Measurements from ENCODE around the gene HLA-E. TPM values are rescaled to one million over a fixed set of nuclear protein-coding genes. Genes with fewer than 3 reads are reported as not detected.

HLA-E gene
- total and polyA plus RNA-seq, 2 donors (not counting 3 experiments of a cell fraction or from before 2014, with no cell fraction given), result 271 to 298 TPM

GRCh38 chr6:30463242-30463641, 26.1 kb upstream of the HLA-E start:
- Histone ChIP-seq H3K27ac (ENCODE audit: insufficient read depth, low read depth, low read length) (no peak overlapping the region), H3K27me3 (ENCODE audit: control insufficient read depth in 2 of 2, insufficient read depth in 2 of 2, low read length in 2 of 2) (peaks cover 81 to 96% of the 10 kb centered on the region in 2 experiments), H3K9me1 (replicated peaks; ENCODE audit: control insufficient read depth, extremely low read depth, insufficient read depth, low read length) (no peaks in the 10 kb centered on the region), H4K20me1 (replicated peaks; ENCODE audit: control insufficient read depth, extremely low read depth, insufficient read depth, low read length) (no peaks in the 10 kb centered on the region), H3K4me3 (replicated peaks in 1 of 3; ENCODE audit: insufficient read depth in 1 of 3, low read depth in 1 of 3, low read length in 3 of 3) (no peak overlapping the region), H3K4me1 (ENCODE audit: control insufficient read depth, extremely low read depth, insufficient read depth, low read length) (peaks cover 2% of the 10 kb centered on the region), H3K79me2 (ENCODE audit: control insufficient read depth, insufficient read depth, low read length) (no peaks in the 10 kb centered on the region), H2AFZ (ENCODE audit: low read depth, low read length) (no peak overlapping the region), H3K36me3 (ENCODE audit: control insufficient read depth in 2 of 2, extremely low read depth in 1 of 2, insufficient read depth in 2 of 2, low read length in 2 of 2) (no peaks in the 10 kb centered on the region), H3K4me2 (ENCODE audit: insufficient read depth, low read length) (no peak overlapping the region), H3K9me3 (replicated peaks; ENCODE audit: control insufficient read depth, insufficient read depth, low read length) (no peaks in the 10 kb centered on the region), H3K9ac (replicated peaks; ENCODE audit: extremely low read depth, insufficient read depth, low read length) (no peak overlapping the region)
- intact Hi-C loops (cut with micrococcal nuclease) (no loop called here), dilution Hi-C loops (cut with MboI; ENCODE audit: extremely low pct_ligation_motif_present, low sequenced_read_pairs) (no loop called here)
- POLR2A ChIA-PET, result no interaction called here
- TF ChIP-seq FOS (IDR thresholded peaks at IDR 0.05; ENCODE audit: borderline replicate concordance, insufficient read depth, low read length) (no peak), CTCF (IDR thresholded peaks at IDR 0.05; ENCODE audit: extremely low read depth in 1 of 2, insufficient read depth in 1 of 2, low read depth in 1 of 2, low read length in 2 of 2) (no peak), JUN (IDR thresholded peaks at IDR 0.05; ENCODE audit: borderline replicate concordance, insufficient read depth, insufficient read length, low read depth) (no peak), MYC (IDR thresholded peaks at IDR 0.05; ENCODE audit: low read depth, low read length) (no peak), POLR2A (IDR thresholded peaks at IDR 0.05; ENCODE audit: low read depth, low read length) (no peak), MAX (IDR thresholded peaks at IDR 0.05; ENCODE audit: insufficient read depth, insufficient read length) (no peak), POLR2AphosphoS5 (IDR thresholded peaks at IDR 0.05; ENCODE audit: insufficient read depth, low read depth, low read length) (no peak), EZH2 (IDR thresholded peaks at IDR 0.05; ENCODE audit: borderline replicate concordance, low read depth, low read length, severe bottlenecking) (no peak), GATA2 (IDR thresholded peaks at IDR 0.05; ENCODE audit: insufficient read depth, insufficient read length, low read depth, low read length) (no peak)
- FAIRE-seq (no peak), DNase-seq (ENCODE audit: low read depth, low spot score) (no peak)
- no TSS peak for BruUV-seq (replicated peaks)
- CTCF ChIA-PET, result interaction anchor here (0.8 to 5.7 kb wide), 2 partner anchors 10 to 16 kb away, joined by 3 to 51 read pairs; no protein-coding TSS in a partner anchor
